SK-N-SH (cell line): Measurements from ENCODE around the gene BAIAP2. TPM values are rescaled to one million over a fixed set of nuclear protein-coding genes. Genes with fewer than 3 reads are reported as not detected.

ENCODE experiments used
- CTCF ChIA-PET: fragments of 300-600, 350-600 bp; formaldehyde crosslinking; extraction: SDS; loops from one replicate; lab custom pipeline; 2021; lab: Yijun Ruan, JAX
- POLR2A ChIA-PET: fragments of 350-600 bp; sonication (Branson Sonifier 250); formaldehyde crosslinking; extraction: SDS; loops from one replicate; lab custom pipeline; 2020; ENCODE audit warnings: antibody characterized with exemption, inconsistent platforms; lab: Yijun Ruan, JAX
- DNase-seq: peaks from one replicate; pipeline ENCODE4 v3.0.0; 2012
- H2AFZ ChIP-seq: fragments of 200-600 bp; sonication (generic); 2 replicates; pipeline ENCODE4 v1.8.1; 2016; ENCODE audit warnings: antibody characterized with exemption, mild to moderate bottlenecking, low read depth
- H3F3A ChIP-seq: fragments of 200-600 bp; sonication (generic); replicated peaks from 2 replicates; pipeline ENCODE3; 2016; ENCODE audit warnings: antibody characterized with exemption, mild to moderate bottlenecking; ENCODE audit not compliant: insufficient read depth
- H3K27ac ChIP-seq, 2 experiments: fragments of 200-500 bp in 1 of 2; fragments of 200-600 bp in 1 of 2; sonication (Bioruptor generic) in 1 of 2; sonication (generic), shearing (Covaris generic) in 1 of 2; 2 replicates each; pipeline versions ENCODE4 v1.5.1 to v1.6.1; 2014 to 2016; ENCODE audit warnings: low read depth in 2 of 2, inconsistent platforms in 1 of 2, low read length in 1 of 2, mild to moderate bottlenecking in 1 of 2, mixed read lengths in 1 of 2
- H3K27me3 ChIP-seq: fragments of 200-600 bp; sonication (generic), shearing (Covaris generic); 2 replicates; pipeline ENCODE4 v1.6.1; 2016; ENCODE audit warnings: mixed run types; ENCODE audit not compliant: insufficient read depth
- H3K36me3 ChIP-seq, 2 experiments: fragments of 200-500 bp in 1 of 2; fragments of 200-600 bp in 1 of 2; sonication (Bioruptor generic) in 1 of 2; sonication (generic) in 1 of 2; replicated peaks in 1 of 2; 2 replicates each; pipeline versions ENCODE3 to v1.5.1; 2014 to 2016; ENCODE audit warnings: low read length in 1 of 2, mild to moderate bottlenecking in 1 of 2; ENCODE audit not compliant: insufficient read depth in 2 of 2, control insufficient read depth in 1 of 2
- H3K4me1 ChIP-seq, 2 experiments: fragments of 200-500 bp in 1 of 2; fragments of 200-600 bp in 1 of 2; sonication (Bioruptor generic) in 1 of 2; sonication (generic), shearing (Covaris generic) in 1 of 2; 2 replicates each; pipeline versions ENCODE4 v1.5.1 to v1.6.1; 2014 to 2016; ENCODE audit warnings: low read depth in 1 of 2, low read length in 1 of 2, mixed run types in 1 of 2; ENCODE audit not compliant: insufficient read depth in 2 of 2, control insufficient read depth in 1 of 2
- H3K4me2 ChIP-seq: fragments of 200-600 bp; sonication (generic), shearing (Covaris generic); 2 replicates; pipeline ENCODE4 v1.6.1; 2017; ENCODE audit warnings: mixed run types
- H3K4me3 ChIP-seq, 2 experiments: fragments of 200-500 bp in 1 of 2; fragments of 200-600 bp in 1 of 2; sonication (Bioruptor generic) in 1 of 2; sonication (generic), shearing (Covaris generic) in 1 of 2; 2 replicates each; pipeline versions ENCODE4 v1.5.1 to v1.8.1; 2014 to 2016; ENCODE audit warnings: low read depth in 2 of 2, inconsistent platforms in 1 of 2, low read length in 1 of 2, mild to moderate bottlenecking in 1 of 2, mixed read lengths in 1 of 2, moderate library complexity in 1 of 2
- H3K79me2 ChIP-seq: fragments of 200-600 bp; sonication (generic); 2 replicates; pipeline ENCODE4 v1.8.1; 2017; ENCODE audit warnings: mild to moderate bottlenecking; ENCODE audit not compliant: insufficient read depth
- H3K9ac ChIP-seq: fragments of 200-600 bp; sonication (generic); 2 replicates; pipeline ENCODE4 v1.6.1; 2017; ENCODE audit warnings: mixed run types
- H3K9me2 ChIP-seq: fragments of 200-600 bp; sonication (generic); 2 replicates; pipeline ENCODE4 v1.6.1; 2017; ENCODE audit warnings: mixed run types
- H3K9me3 ChIP-seq: fragments of 200-600 bp; sonication (generic); 2 replicates; pipeline ENCODE4 v1.6.1; 2017; ENCODE audit warnings: mixed run types, mild to moderate bottlenecking, moderate library complexity
- H4K20me1 ChIP-seq: fragments of 200-600 bp; sonication (generic); 2 replicates; pipeline ENCODE4 v1.6.1; 2017; ENCODE audit warnings: mild to moderate bottlenecking, mixed run types; ENCODE audit not compliant: insufficient read depth
- EP300 ChIP-seq, 2 experiments: IDR thresholded peaks; 2 replicates each; pipeline versions ENCODE4 v1.4.0 to v1.6.1; 2012; ENCODE audit warnings: borderline replicate concordance in 1 of 2, low read depth in 1 of 2, low read length in 1 of 2
- FOSL2 ChIP-seq: IDR thresholded peaks from 2 replicates; pipeline ENCODE4 v1.4.0; 2012; ENCODE audit warnings: low read depth, mild to moderate bottlenecking, moderate library complexity, borderline replicate concordance
- FOXJ3 ChIP-seq: sonication (generic); formaldehyde crosslinking; IDR thresholded peaks from 2 replicates; pipeline ENCODE4 v1.5.1; 2020; ENCODE audit warnings: mild to moderate bottlenecking, missing genetic modification reagents
- GABPA ChIP-seq: IDR thresholded peaks from 2 replicates; pipeline ENCODE4 v1.4.0; 2012; ENCODE audit warnings: low read depth, mild to moderate bottlenecking
- IRF3 ChIP-seq: fragments of 150-350 bp; IDR thresholded peaks from 2 replicates; pipeline ENCODE4 v1.6.1; 2016; ENCODE audit warnings: mild to moderate bottlenecking, low read depth, low read length
- JUND ChIP-seq: IDR thresholded peaks from 2 replicates; pipeline ENCODE4 v1.4.0; 2012
- MEF2A ChIP-seq: IDR thresholded peaks from 2 replicates; pipeline ENCODE4 v1.4.0; 2012; ENCODE audit warnings: low read depth, borderline replicate concordance
- NFIC ChIP-seq: IDR thresholded peaks from 2 replicates; pipeline ENCODE4 v1.4.0; 2012; ENCODE audit warnings: borderline replicate concordance
- NRF1 ChIP-seq: IDR thresholded peaks from 2 replicates; pipeline ENCODE4 v1.6.1; 2012; ENCODE audit warnings: low read depth, mild to moderate bottlenecking, low read length
- RCOR1 ChIP-seq: fragments of 150-350 bp; IDR thresholded peaks from 2 replicates; pipeline ENCODE4 v1.6.1; 2017; ENCODE audit warnings: antibody characterized with exemption, low read length
- RFX5 ChIP-seq: IDR thresholded peaks from 2 replicates; pipeline ENCODE4 v1.6.1; 2012; ENCODE audit warnings: mild to moderate bottlenecking, improper control_type of control experiment, low read length
- SMC3 ChIP-seq: IDR thresholded peaks from 2 replicates; pipeline ENCODE4 v1.6.1; 2012; ENCODE audit warnings: low read depth, low read length, improper control_type of control experiment
- TAF1 ChIP-seq: IDR thresholded peaks from 2 replicates; pipeline ENCODE4 v1.6.1; 2012; ENCODE audit warnings: low read depth, mild to moderate bottlenecking, low read length, moderate library complexity, borderline replicate concordance
- TEAD4 ChIP-seq: IDR thresholded peaks from 2 replicates; pipeline ENCODE4 v1.4.0; 2012; ENCODE audit warnings: mild to moderate bottlenecking, borderline replicate concordance; ENCODE audit not compliant: insufficient read depth
- USF1 ChIP-seq: IDR thresholded peaks from 2 replicates; pipeline ENCODE4 v1.4.0; 2012; ENCODE audit warnings: low read depth, borderline replicate concordance
- USF2 ChIP-seq: fragments of 150-350 bp; IDR thresholded peaks from 2 replicates; pipeline ENCODE4 v1.6.1; 2017; ENCODE audit warnings: antibody characterized with exemption, low read length, low read depth, borderline replicate concordance
- YY1 ChIP-seq: IDR thresholded peaks from 2 replicates; pipeline ENCODE4 v1.4.0; 2012; ENCODE audit warnings: low read depth, mild to moderate bottlenecking
- WGBS: methylation state at CpG from one replicate; pipeline ENCODE4 v1.1.6; 2017; ENCODE audit warnings: low lambda C conversion rate; 5-methylcytosine and 5-hydroxymethylcytosine counted together
- polyA plus RNA-seq, 3 experiments: library from polyadenylated mRNA; depleted of rRNA; stranded (reverse); fragments of >200 nt; gene quantifications; 2 replicates each; pipeline ENCODE4 v1.2.3, GENCODE V29; 2012
- TF ChIP-seq, protein P1 (sequence below): IDR thresholded peaks from 2 replicates; pipeline ENCODE4 v1.4.0; 2012; ENCODE audit warnings: low read depth
- TF ChIP-seq, protein P2 (sequence below): IDR thresholded peaks from 2 replicates; pipeline ENCODE4; 2012

BAIAP2 gene
- polyA plus RNA-seq, 1 of the 3 experiments (the other 2 are of a cell fraction): 19.8 TPM

DNA sequence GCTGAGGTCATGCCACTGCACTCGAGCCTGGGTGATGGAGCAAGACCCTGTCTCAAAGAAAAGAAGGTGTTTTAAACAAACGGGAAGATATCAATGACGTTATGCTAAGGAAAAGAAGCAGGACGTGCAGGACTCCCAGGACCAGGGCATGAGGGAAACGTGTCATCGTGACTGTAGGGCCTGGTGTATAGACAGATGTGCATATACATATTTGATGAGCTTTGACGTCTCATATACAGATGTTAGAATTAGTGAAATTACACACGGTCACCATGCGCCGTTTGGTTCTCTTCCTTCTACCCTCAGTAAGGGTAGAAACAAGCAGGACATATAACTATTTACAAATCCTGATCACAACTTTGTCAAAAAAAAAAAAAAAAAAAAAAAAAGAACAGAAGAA lies 112.8 kb downstream of the BAIAP2 start:
- POLR2A ChIA-PET: interaction anchor here (0.6 kb wide), 1 partner anchor 54 kb away, joined by 3 read pairs; no protein-coding TSS in a partner anchor
- Histone ChIP-seq H3K4me3 (no peak overlapping the region), H3K36me3 (no peaks in the 10 kb centered on the region), H3K9me2 (no peaks in the 10 kb centered on the region), H3K4me2 (no peak overlapping the region), H2AFZ (no peak overlapping the region), H3K9me3 (no peaks in the 10 kb centered on the region), H3K4me1 (peaks cover 0 to 3% of the 10 kb centered on the region in 2 experiments; a peak in 1 of 4 replicates), H3F3A (no peaks in the 10 kb centered on the region), H3K27ac (no peak overlapping the region), H3K9ac (no peak overlapping the region), H3K27me3 (no peaks in the 10 kb centered on the region; the same call in 1 of the 2 replicates), H4K20me1 (no peaks in the 10 kb centered on the region), H3K79me2 (no peaks in the 10 kb centered on the region)
- 73% methylated on average over 10 of the region's 10 CpGs for WGBS
- no peak for DNase-seq
- CTCF ChIA-PET: interaction anchor here (1.9 kb wide), 1 partner anchor 53 kb away, joined by 11 read pairs; no protein-coding TSS in a partner anchor
- no peak for TF ChIP-seq RFX5
- TF ChIP-seq, protein P1, sequence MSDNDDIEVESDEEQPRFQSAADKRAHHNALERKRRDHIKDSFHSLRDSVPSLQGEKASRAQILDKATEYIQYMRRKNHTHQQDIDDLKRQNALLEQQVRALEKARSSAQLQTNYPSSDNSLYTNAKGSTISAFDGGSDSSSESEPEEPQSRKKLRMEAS: no peak
- no peak for TF ChIP-seq IRF3
- TF ChIP-seq EP300 (IDR thresholded peaks at IDR 0.05; ENCODE audit: borderline replicate concordance in 1 of 2, low read depth in 1 of 2, low read length in 1 of 2): no peak
- no peak for TF ChIP-seq FOXJ3 (CRISPR knock-in tag)
- TF ChIP-seq MEF2A: no peak
- TF ChIP-seq NFIC: no peak
- no peak for TF ChIP-seq USF2
- TF ChIP-seq TEAD4: no peak
- TF ChIP-seq FOSL2: no peak
- TF ChIP-seq GABPA: no peak
- no peak for TF ChIP-seq YY1
- no peak for TF ChIP-seq TAF1
- no peak for TF ChIP-seq JUND
- no peak for TF ChIP-seq NRF1
- TF ChIP-seq RCOR1: no peak
- no peak for TF ChIP-seq SMC3
- no peak for TF ChIP-seq USF1
- TF ChIP-seq, protein P2, sequence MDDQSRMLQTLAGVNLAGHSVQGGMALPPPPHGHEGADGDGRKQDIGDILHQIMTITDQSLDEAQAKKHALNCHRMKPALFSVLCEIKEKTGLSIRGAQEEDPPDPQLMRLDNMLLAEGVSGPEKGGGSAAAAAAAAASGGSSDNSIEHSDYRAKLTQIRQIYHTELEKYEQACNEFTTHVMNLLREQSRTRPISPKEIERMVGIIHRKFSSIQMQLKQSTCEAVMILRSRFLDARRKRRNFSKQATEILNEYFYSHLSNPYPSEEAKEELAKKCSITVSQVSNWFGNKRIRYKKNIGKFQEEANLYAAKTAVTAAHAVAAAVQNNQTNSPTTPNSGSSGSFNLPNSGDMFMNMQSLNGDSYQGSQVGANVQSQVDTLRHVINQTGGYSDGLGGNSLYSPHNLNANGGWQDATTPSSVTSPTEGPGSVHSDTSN: no peak
